HG02970 (cell line): ENCODE data around the gene TWNK.

Source experiments
- ATAC-seq: cut with Tn5 transposase; IDR thresholded peaks from one replicate; pipeline ENCODE4 v1.9.1; 2021; ENCODE audit warnings: mild to moderate bottlenecking, moderate library complexity, moderate number of reproducible peaks; ENCODE audit not compliant: unreplicated experiment, low FRiP score

Gene TWNK

DNA sequence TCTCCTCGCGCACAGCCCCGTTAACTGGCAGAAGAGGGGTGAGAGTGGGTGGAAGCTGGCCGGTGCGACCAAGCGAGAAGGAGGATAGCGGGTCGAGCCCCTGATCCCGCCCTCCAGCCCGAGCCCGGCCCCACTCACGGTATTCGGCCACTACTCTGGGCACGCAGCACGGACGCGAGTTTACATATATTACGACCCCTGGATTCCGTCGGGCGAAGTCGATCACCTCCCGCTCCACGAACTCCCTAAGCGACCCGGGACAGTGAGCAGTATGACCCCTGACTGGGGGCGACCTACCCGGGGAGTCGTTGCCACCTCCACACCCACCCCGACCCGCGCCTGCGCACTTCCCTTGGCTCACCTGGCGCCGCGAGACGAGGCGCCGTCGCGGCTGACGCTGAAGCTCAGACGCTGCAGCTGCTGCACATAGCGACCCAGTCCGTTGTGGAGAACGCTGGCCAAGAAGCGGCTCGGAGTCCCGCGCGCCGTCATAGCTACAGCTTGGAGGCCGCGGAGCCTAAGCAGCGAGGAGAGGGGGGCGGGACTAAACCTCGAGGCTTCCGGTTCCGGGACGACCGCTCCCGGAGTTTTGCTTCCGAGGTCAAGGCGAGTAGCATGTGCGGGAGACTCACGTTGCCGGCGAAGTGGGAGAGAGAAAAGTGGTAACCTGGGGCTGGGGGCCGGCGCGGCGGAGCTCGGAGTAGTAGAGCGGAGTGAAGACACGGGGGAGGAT, at the start of gene TWNK, which contains the start of gene MRPL43:
TWNK (plus strand) TSS at position 592 of the 733 bp plus-strand sequence. CDS start 668 bp downstream, outside the sequence.
MRPL43 (minus strand) TSS at position 546 of the 733 bp plus-strand sequence; CDS start at position 492, 54 bp downstream.
- ATAC-seq, result no peak

DNA sequence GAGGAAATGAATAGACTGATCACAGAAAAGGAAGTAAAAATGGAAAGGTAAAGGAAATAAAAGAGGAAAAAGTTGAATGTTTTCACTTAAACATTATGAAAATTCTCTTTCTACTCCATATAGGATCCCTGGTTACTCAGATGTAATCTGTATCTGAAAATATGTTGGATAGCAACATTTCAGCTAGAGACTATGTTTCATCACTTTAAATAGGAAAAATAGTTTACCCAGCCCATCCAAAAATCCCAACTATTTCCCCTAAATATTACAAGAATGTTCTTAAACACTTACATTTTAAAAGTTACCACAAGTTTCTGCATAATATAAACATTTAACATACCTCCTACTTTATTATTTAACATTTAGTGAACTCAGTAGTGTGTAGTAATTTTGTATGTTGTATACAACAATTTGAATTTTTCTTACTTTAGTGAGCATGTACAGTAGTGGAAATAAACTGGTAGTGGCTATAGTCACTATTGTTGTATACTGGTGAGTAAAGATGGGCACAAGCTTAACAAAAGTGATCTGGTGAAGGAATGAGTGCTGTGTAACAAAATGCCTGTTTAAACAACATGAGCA, 47.5 kb upstream of the TWNK start:
- ATAC-seq, result no peak

DNA sequence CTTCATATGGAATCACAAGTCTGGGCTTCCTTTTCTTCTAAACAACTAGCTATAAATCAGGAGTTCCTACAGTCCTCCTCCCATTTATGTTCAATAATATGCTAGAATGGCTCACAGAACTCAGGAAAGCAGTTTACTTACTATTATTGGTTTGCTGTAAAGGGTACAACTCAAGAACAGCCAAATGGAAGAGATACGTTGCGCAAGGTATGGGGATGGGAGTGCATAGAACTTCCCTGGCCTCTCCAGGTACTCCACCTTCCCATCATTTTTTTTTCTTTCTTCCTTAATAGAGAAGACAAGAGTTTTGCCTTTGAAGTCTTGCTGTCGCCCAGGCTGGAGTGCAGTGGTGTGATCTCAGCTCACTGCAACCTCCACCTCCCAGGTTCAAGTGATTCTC, 45.1 kb upstream of the TWNK start:
- no peak for ATAC-seq

DNA sequence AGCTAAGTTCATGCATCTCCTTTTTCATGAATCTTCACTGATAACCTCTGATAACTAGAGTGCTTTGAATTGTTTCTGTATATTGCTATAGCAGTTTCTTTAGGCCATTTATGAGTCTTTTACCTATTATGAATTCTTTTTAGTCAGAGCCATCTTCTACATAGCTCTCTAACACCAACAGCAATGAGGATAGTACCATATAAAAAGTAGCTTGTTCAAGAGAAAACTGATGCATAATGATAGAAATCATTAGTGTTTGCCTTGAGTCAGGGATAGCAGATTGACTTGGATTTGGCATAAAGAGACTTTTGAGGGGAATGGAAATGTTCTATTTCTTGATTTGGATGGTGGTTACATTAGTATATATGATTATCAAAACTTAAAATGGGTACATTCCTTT, 43.8 kb upstream of the TWNK start:
- no peak for ATAC-seq

DNA sequence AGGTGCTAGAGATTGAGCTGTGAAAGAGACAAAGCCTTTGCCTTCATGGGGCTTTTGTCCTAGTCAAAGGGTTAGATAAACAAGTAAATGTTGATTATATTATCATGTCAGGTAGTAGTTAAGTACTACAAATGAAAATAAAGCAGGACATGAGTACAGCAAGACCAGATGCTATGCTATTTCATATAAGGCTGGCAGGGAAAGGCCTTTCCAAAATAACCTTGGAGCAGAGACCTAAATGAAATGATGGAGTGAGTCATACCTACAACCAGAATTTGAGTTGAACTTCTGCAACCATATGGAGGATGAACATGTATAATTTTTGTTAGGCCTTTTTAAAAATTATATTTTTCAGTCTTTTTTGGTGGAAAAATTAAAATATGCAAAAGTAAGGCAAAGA, 41.6 kb upstream of the TWNK start:
- ATAC-seq, result no peak

DNA sequence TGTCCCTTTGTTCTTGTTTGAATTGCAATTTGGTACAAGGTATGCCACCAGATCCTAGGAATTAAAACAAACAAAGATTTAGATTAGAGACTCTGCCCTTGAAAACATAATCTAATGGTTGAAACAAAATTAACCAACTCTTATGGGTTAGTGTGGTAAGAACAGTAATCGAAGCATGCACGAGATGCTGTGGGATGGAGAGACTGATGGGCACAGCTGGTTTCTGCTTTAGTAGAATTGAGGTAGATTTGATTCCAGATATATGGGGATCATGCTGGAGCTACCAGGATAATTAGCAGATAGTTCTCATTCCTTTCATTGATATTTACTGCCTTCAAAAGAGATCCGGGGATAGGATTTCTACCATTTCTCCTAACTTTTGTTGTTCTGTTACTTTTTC, 38.4 kb upstream of the TWNK start:
- ATAC-seq, result no peak

DNA sequence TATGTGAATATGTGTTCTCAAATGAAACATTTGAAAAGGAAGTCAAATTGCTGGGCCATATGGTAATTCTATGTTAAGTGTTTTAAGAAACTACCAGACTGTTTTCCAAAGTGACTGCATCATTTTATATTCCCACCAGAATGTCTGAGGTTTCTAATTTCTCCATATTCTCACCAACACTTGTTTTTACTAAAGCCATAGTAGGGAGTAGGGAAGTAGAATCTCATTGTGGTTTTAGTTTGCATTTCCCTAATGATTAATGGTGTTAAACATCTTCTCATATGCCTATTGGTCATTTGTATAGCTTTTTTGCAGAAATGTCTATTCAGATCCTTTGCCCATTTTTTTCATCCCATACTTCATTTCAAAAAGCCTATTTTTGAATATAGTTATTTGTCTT, 27.1 kb upstream of the TWNK start:
- no peak for ATAC-seq

DNA sequence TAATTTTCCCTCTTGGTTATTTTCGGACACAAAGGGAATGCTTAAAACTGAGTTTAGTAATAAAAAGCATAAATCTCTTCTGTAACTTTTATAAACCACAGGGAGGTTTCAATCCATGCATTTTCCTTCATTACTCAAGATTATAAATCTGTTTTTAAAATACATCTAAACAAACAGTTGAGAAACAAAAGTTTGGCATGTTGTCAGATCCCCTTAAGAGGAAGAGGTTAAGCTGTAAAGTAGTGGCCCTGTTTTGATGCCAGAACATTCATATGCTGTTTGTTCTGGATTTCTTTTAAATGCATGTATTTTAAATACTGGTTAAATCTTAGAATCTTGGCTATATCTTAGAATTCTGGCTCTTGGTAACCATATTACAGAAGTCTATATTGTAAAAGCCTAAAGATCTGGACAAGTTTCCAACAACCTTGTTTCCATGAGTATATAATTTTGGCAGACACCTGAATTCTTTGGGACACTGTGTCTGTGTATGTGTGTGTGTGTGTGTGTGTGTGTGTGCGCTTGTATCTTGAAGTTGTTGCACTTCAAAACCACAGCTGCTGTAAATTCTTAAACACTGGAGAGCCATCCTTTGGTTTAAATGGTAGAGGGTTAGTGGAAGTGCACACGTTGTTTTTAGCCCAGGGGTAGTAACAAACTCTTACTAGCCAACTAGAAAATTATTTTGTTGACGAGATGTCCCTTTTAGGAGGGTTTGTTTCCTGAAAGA, 24.8 kb upstream of the TWNK start:
- ATAC-seq, result no peak

DNA sequence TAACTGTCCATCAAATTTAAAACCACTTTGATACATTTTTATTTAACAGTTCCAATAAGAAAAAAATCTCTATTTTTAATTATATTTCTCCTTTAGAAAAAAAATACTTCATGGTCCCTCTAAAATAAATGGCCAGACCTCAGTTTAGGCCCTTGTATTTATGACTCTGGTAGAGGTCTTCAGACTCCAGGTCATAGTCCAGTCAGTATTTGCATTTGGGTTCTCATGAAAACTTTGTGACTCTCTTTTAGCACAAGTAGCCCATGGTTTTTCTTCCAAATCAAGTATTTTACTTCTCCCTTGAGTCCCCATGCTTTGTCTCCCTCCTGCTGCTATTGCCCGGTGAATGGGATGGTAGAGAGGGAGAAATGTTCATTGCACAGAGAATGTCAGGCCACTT, 23.5 kb upstream of the TWNK start:
- ATAC-seq, result no peak

DNA sequence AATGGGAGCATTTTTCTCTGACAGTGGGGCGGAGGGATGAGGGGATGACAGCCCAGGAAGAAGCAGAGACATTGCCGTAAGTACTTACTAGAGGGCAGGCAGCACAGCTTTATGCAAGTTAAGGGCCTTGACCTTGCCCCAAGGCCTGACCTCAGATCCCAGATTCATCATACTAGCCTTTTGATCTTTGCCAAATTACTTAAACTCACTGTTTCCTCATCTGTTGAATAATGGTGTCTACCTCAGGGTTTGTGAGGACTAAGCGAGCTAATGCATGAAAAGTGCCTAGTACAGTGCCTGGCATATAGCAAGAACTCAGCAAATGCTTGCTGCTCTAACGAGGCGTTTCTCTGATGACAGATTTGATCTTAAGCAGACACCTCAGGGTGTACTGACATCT, 21.5 kb upstream of the TWNK start:
- ATAC-seq, result no peak

DNA sequence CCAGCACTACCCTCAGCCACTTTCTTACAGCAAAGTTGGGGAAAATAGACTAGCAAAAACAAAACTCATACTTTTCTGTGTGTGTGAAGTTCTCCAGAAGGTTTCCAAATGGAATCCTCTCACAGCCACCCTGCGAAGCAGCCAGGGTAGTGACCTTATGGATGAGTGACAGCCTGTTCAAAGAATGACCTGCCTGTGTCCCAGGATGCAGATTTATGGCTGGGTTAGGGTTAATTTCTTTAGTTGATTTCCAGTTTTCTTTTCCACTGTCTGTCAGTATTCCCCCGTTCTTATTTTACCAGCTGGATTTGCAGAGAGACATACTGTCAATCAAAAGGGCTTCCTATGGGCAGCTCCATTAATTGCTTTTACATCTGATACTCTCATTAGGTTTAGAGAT, 20.5 kb upstream of the TWNK start:
- no peak for ATAC-seq

DNA sequence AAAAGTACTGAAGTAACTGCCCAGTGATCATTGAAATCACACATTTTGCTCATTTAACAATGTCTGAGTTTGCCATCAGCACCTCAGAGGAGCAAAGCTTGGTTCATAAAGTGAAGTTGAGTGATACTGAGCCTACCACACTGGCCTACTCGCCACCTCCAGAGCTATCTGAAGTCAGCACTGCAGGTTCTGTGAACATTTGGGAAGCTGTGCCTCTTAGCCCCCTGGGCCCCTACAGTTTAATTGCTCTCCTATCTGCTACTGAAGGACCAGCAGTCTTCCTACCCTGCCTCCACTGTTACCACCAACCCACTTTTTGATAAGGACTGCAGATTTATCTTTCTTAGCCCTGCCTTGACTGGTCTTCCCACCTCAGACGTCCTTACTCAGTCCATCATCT, 20.0 kb upstream of the TWNK start:
- no peak for ATAC-seq

DNA sequence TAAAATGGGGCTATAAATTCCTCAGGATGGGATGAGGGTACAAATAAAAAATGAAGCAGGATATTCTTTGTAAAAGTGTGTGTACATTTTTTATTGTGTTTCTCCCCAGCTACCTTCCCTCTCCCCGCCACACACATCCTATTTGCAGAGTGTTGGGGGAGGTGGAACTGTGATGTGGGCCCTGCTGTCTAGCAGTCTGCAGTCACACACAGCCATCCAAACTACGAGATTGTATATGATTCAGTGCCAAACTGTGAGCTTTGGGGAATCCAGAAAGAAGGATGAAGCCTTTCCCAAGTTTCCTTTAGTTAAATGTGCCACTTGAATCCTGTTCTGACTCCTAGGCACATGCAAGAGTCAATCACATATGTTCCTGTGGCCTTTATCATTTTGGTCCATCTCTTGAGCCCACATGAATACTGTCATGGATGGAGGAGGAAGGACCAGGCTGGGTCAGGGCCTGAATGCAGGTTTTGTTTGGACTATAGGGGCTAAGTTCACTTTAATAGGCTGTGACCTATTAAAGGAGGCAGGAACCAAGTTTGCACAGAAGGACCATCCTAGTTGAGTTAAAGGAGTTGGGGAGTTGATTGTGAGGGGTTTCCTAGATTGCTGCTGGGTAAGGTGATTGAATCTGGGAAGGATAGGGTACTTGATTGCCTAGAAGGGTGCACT, 19.1 kb upstream of the TWNK start:
- no peak for ATAC-seq

DNA sequence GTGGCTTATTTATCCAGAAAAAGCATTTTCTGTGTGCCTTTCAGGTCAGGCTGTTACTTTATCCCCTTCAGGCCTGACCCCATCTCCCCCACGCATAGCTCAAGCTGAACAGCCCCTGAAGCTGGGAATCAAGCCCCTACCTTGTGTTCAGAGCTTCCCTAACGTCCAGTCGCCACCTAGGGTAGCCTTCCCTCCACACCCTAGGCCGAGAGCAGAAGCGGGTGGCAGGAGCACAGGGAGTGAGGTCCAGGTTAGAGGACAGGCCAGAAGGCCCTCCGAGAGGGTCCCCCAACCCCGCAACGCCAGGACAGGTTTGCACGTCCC, 18.5 kb upstream of the TWNK start:
- no peak for ATAC-seq

DNA sequence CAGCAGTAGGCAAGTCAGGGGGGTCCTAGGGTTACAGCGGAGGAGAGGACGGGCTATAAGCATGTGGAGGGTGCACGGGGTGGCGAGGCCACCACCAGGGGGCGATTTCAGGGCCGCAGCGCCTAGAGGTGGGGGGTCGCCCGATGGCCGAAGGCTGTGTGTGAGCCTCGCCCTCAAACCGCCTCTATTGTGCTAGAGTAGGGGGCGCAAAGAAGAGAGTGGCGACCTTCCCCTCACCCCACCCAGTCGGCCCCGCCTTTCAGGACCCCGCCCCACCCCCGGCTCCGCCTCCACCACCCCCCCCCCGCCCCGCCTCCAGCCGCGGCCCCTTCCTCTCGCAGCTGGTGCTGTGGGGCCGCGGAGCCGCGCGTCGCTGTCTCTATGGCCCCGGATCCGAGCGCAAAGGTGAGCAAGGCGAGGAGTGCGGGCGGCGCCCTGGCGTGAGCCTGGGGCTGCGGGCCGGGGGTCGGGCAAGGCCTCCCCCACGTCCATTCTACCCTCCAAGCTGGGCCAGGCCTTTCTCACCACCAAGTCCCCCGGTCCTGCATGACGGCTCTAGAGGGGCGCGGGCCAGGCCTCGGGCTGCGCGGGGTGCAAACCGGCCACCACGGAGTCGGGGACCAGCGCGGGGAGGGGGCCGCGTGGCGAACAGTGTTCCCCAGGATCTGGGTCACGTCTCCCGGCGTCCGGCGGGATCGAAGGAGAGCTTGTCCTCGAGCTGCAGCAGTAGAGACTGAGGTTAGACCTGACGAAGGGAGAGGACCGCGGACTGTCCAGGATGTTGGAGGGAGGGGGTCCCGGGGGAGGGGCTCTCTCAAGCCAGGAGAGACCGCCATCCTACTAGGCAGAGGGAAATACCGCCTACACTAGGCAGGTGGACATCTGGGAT, 17.9 kb upstream of the TWNK start, which contains the start of gene SEMA4G:
SEMA4G (plus strand) TSS at position 318 of the 889 bp plus-strand sequence. CDS start 3,409 bp downstream, outside the sequence.
- ATAC-seq, result no peak

DNA sequence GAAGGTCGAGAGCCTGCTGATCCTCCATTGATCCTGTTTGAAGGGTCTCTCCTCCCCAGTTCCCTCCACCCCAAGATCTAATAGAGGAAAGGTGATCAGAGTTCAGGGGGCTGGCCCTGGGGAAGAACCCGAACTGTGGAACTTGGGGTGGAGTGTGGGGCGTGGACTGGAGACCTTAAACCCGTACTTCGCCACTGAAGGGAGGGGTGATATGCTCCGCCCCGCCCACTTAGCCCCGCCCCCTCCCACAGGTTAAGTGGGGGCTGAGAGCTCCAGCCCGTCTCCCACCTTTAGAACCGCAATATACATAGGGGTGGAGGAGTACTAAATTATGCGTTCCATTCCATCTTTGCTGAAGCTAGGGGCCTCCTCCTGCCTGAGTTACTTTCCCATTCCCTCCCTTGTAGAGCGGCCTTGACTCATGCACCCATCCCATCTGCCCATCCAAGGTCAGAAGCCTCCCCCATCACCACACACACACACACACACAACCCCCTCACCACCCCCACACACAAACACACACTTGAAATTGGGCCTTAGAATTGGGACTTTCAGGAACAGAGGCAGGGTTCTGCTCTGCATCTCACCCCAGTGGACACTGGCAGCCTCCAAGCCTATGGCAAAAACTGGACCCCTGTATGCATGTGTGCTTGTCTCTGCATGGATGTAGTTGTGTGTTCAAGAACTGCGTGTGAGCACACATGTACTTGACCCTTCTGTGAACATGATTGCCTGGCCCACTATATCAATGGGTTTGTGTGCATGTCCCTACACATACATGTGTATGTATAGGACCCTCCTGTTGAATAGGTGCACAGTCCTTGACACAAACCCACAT, 17.0 kb upstream of the TWNK start:
- ATAC-seq, result no peak

DNA sequence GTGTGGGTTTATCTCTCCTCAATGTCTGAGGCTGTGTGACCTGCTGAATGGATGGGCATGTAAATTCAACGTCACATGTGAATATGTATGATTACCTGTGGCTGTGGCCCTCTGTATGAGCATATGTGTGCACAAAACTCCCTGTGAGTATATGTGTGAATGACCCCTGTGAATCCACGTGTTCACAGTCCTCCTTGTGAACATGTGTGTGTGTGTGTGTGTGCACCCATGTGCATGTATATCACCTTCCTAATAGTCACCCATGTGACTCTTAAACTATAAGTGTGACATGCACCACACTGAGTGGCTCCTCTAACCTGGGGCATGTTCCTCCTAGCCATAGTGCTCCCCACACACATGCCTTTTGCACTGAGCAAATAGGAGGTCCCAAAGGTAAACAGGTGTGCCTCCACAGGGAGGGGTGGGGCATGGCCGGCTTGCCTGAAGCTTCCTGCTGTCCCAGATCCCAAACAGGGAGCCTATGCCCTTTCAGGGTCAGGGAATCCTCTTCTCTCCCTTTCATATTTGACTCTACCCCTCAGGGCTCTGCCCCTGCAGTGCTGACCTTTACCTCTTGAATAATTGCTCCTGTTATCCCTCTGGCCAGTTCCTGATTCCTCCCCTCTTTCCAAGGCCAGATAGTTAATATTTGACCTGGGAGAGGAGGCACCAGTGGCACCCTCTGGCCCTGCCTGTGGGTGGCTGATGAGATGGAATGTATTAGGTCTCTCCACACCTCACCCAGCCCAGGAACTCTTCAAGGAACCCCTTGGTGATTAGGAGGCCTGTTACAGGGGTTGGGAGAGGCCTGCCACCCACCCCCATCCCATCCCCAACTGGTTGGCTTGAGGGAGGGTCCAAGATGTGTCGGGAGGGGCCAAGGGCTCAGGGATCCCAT, 16.2 kb upstream of the TWNK start:
- ATAC-seq, result no peak
